Gastroesophageal sphincter (tissue), 4 donors: ENCODE results near the gene MACO1. TPM values are rescaled to one million over a fixed set of nuclear protein-coding genes. Genes with fewer than 3 reads are reported as not detected.
"Not testable (repeated sequence)": the region's sequence is repeated elsewhere in the genome, so short reads cannot be mapped to it uniquely, and the experiment has no call there.

Experiments used
- ATAC-seq: fragments of 150-250 bp; one replicate; pipeline ENCODE4 v1.9.1; 2016; ENCODE audit warnings: mild to moderate bottlenecking, moderate library complexity
- H3K27ac ChIP-seq, 4 donors: fragments of 200-600 bp; sonication (generic) in 3 of 4; 1 replicate in 3 of 4; 2 replicates in 1 of 4; pipeline ENCODE4 v1.5.1; 2016 to 2019
- H3K27me3 ChIP-seq: fragments of 200-600 bp; sonication (generic); one replicate; pipeline ENCODE4 v1.5.1; 2019
- H3K36me3 ChIP-seq, 2 donors: fragments of 200-600 bp; sonication (generic); one replicate each; pipeline ENCODE4 v1.5.1; 2019; ENCODE audit warnings: control low read depth in 1 of 2
- H3K4me1 ChIP-seq, 3 donors: fragments of 200-600 bp; sonication (generic); 1 replicate in 2 of 3; 2 replicates in 1 of 3; pipeline ENCODE4 v1.5.1; 2016 to 2019; ENCODE audit warnings: control low read depth in 2 of 3
- H3K4me3 ChIP-seq, 2 donors: fragments of 200-600 bp; sonication (generic); one replicate each; pipeline ENCODE4 v1.5.1; 2019; ENCODE audit warnings: mild to moderate bottlenecking in 1 of 2, moderate library complexity in 1 of 2
- H3K9me3 ChIP-seq, 3 donors: fragments of 200-600 bp; sonication (generic); one replicate each; pipeline ENCODE4 v1.5.1; 2017 to 2019; ENCODE audit warnings: control low read depth in 2 of 3
- CTCF ChIP-seq, 4 experiments: fragments of 200-600 bp in 2 of 4; fragments of 450-650 bp in 2 of 4; sonication (generic) in 1 of 4; IDR thresholded peaks; one replicate each; pipeline ENCODE4 v1.5.1; 2017 to 2019; ENCODE audit warnings: antibody characterized with exemption in 4 of 4, mild to moderate bottlenecking in 2 of 4, moderate library complexity in 2 of 4
- EP300 ChIP-seq: sonication (generic); formaldehyde crosslinking; IDR thresholded peaks from one replicate; pipeline ENCODE4 v1.6.1; 2017; ENCODE audit warnings: antibody characterized with exemption, mild to moderate bottlenecking
- POLR2A ChIP-seq, 2 donors: fragments of 450-650 bp; IDR thresholded peaks; one replicate each; pipeline ENCODE4 v1.6.1; 2017; ENCODE audit warnings: antibody characterized with exemption in 2 of 2, mild to moderate bottlenecking in 2 of 2, moderate library complexity in 1 of 2
- POLR2AphosphoS5 ChIP-seq: sonication (generic); formaldehyde crosslinking; IDR thresholded peaks from one replicate; pipeline ENCODE4 v1.6.1; 2017; ENCODE audit warnings: antibody characterized with exemption
- WGBS, 2 donors: methylation state at CpG; one replicate each; pipeline ENCODE4 v1.1.5; 2018; ENCODE audit warnings: low coverage in 1 of 2; 5-methylcytosine and 5-hydroxymethylcytosine counted together
- total RNA-seq, 4 donors: library from RNA; depleted of rRNA; stranded (reverse); fragments of >200 nt; gene quantifications; one replicate each; pipeline ENCODE4 v1.1.0, GENCODE V29; 2016

The MACO1 gene, protein sequence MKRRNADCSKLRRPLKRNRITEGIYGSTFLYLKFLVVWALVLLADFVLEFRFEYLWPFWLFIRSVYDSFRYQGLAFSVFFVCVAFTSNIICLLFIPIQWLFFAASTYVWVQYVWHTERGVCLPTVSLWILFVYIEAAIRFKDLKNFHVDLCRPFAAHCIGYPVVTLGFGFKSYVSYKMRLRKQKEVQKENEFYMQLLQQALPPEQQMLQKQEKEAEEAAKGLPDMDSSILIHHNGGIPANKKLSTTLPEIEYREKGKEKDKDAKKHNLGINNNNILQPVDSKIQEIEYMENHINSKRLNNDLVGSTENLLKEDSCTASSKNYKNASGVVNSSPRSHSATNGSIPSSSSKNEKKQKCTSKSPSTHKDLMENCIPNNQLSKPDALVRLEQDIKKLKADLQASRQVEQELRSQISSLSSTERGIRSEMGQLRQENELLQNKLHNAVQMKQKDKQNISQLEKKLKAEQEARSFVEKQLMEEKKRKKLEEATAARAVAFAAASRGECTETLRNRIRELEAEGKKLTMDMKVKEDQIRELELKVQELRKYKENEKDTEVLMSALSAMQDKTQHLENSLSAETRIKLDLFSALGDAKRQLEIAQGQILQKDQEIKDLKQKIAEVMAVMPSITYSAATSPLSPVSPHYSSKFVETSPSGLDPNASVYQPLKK
- 10 to 100 TPM; 15.5 to 24.5 (median 19.0) TPM for total RNA-seq

DNA sequence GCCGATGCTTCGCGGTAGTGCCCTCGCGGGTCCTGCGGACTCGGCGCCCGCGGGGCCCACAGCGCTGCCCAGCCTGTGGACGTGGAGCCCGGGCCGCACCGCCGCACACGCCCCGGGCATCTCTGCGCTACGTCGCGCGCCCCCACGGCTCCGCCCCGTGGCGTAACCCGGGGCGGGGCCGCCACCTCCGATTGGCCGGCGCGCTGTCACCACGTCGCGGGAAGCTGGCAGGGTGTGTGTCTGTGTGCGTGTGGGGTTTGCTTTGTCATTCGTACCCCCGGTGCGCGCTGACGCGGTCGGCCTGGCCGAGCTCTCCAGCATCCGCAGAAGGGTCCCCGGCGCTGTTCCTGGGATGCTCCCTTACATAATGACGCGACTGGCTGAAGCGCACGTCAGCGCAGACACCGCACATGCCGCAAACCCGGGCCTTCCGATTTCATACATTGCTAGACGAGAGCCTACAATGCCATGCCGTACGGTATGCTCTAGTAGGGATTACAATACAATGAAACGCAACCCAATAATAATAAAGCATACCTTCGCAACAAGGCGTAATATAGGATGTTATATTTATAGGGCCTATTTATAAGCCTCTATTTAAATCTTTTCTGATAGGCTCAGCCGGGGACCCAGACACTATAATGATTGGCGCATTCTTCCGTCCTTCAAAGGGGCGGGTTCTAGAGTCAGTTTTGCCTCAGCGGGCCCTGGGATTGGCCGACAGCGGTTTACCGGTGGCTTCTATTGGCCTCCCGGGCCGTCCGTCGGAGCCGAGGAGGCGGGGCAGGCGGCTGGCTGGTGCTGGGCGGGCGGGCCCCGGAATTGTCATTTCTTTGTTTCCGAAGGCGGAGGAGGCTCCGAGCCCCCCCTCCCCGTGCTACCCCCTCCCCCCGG is at the start of gene MACO1:
Gene MACO1 (plus strand): TSS at position 825 of the 894 bp plus-strand sequence. CDS start 202 bp downstream, outside the sequence.
- H3K9me3 ChIP-seq = no peaks in the 10 kb centered on the region
- no peaks in the 10 kb centered on the region for H3K36me3 ChIP-seq
- peak; percentile 97 for ATAC-seq
- peak within 1 kb of the TSS; percentile 84 to 90 for H3K4me3 ChIP-seq
- peaks cover 5 to 45% (median 10%) of the 10 kb centered on the region in 3 donors for H3K4me1 ChIP-seq
- no peaks in the 10 kb centered on the region for H3K27me3 ChIP-seq
- TF ChIP-seq POLR2AphosphoS5 (peak; percentile 66), CTCF (IDR thresholded peaks at IDR 0.05) (peak in 1 of 4 experiments; percentile 13), EP300 (no peak), POLR2A (IDR thresholded peaks at IDR 0.05) (peak; percentile 78 to 86)
- 0 to 4% methylated on average over 4 to 6 of the region's 87 CpGs for WGBS, 2 donors
- peak within 1 kb of the TSS; percentile 92 to 99 (median 95) for H3K27ac ChIP-seq

- not testable (repeated sequence) for H3K27ac ChIP-seq, ATAC-seq, H3K4me3 ChIP-seq, H3K36me3 ChIP-seq, H3K27me3 ChIP-seq, H3K9me3 ChIP-seq, H3K4me1 ChIP-seq
- WGBS, 2 donors = 33 to 90% methylated on average over 1 of the region's 1 CpG
These were observed 48.2 kb upstream of the MACO1 start for GRCh38 chr1:25382543-25382942.

DNA sequence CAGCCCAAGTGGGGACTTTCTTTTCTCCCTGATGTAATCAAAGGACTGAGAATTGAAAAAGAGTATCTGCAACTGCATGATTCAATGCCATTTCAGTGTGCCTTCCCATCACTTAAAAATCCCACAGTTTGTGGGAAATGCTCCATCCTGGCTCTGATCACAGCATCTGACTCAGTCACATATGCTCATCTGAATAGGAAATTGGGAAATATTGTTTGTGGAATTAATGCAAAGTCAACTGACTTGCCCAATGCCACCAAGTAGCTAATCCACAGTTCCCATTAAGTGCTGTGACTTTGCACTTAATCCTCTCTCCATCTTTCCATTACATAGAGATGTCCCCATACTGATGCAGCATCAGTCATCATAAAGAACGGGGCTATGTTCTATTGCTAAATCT is 47.6 kb upstream of the MACO1 start:
- 100% methylated on average over 1 of the region's 1 CpG; no CpG with 5 or more reads in 1 of the 2 donors for WGBS, 2 donors
- not testable (repeated sequence) for H3K9me3 ChIP-seq, H3K27ac ChIP-seq, H3K4me1 ChIP-seq, H3K36me3 ChIP-seq, H3K27me3 ChIP-seq, ATAC-seq, H3K4me3 ChIP-seq

- ATAC-seq, H3K4me1 ChIP-seq, H3K9me3 ChIP-seq, H3K27me3 ChIP-seq, H3K27ac ChIP-seq, H3K36me3 ChIP-seq, H3K4me3 ChIP-seq: not testable (repeated sequence)
- WGBS, 2 donors = no CpG with 5 or more reads among the region's 1 CpG
These were observed 46.8 kb upstream of the MACO1 start for GRCh38 chr1:25383875-25384274.

- WGBS, 2 donors = 44 to 69% methylated on average over 3 to 4 of the region's 4 CpGs
- not testable (repeated sequence) for ATAC-seq
These were observed 43.6 kb upstream of the MACO1 start for GRCh38 chr1:25387096-25387495.

DNA sequence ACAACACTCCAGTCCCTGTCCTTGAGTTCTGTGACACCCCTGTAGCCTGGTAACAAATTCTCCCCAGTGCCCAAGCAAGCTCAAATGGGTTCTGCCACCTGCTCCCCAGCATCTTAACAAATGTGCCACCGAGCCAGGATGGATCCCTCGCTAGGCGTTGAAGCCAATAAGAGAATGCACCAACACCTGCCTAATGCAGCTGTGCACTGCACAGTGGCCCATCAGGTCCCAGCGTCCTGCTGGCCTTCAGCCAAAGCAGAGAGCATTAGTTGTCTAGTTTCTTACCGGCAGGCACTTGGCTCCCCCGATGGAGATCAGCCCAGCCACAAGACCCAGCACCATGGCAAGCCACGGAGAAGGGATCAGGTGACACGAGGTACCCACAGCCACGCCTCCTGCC is 42.0 kb upstream of the MACO1 start:
- H3K27ac ChIP-seq, H3K9me3 ChIP-seq, H3K36me3 ChIP-seq, ATAC-seq, H3K27me3 ChIP-seq, H3K4me1 ChIP-seq, H3K4me3 ChIP-seq: not testable (repeated sequence)
- 90 to 96% methylated on average over 2 to 3 of the region's 9 CpGs for WGBS, 2 donors

More at GRCh38 chr1:25387096-25387495, 43.6 kb upstream of the MACO1 start:
- H3K27ac ChIP-seq, H3K4me3 ChIP-seq, H3K27me3 ChIP-seq, H3K9me3 ChIP-seq, H3K4me1 ChIP-seq, H3K36me3 ChIP-seq: not testable (repeated sequence)

GRCh38 chr1:25389721-25390120 is 41.0 kb upstream of the MACO1 start:
- not testable (repeated sequence) for H3K9me3 ChIP-seq, H3K27me3 ChIP-seq, H3K4me3 ChIP-seq, H3K27ac ChIP-seq, H3K36me3 ChIP-seq, H3K4me1 ChIP-seq, ATAC-seq
- WGBS, 2 donors = 73 to 75% methylated on average over 1 of the region's 3 CpGs
